T-cell (primary cell): Measurements from ENCODE around the gene NCKAP5L. TPM values are rescaled to one million over a fixed set of nuclear protein-coding genes. Genes with fewer than 3 reads are reported as not detected.

Experiments used
- ATAC-seq, 4 experiments: fragments of 200-7000 bp in 3 of 4; fragments of 150-1000 bp in 1 of 4; cut with Tn5 transposase; replicated peaks in 1 of 4; 1 replicate in 3 of 4; 2 replicates in 1 of 4; pipeline ENCODE4 v1.10.0; 2021; ENCODE audit warnings: moderate library complexity in 3 of 4, mild to moderate bottlenecking in 2 of 4, moderate number of reproducible peaks in 1 of 4
- CTCF ChIA-PET, 2 donors: fragments of 300-600 bp; sonication (Branson Sonifier 250); formaldehyde crosslinking; loops; one replicate each; lab custom pipeline; 2022; ENCODE audit warnings: antibody characterized with exemption in 2 of 2; lab: Charles Lee
- POLR2A ChIA-PET, 2 donors: fragments of 300-600 bp; sonication (Branson Sonifier 250); formaldehyde crosslinking; loops; one replicate each; lab custom pipeline; 2022; ENCODE audit warnings: antibody characterized with exemption in 2 of 2; lab: Charles Lee
- DNase-seq, 35 experiments: peaks; one replicate each; pipeline versions ENCODE4 v3.0.0 to v3.0.0-alpha.2; 2013 to 2023
- H3K27ac ChIP-seq: one replicate; pipeline ENCODE4 v1.5.1; 2013; ENCODE audit warnings: low read length
- H3K27me3 ChIP-seq, 2 experiments: replicated peaks in 1 of 2; 1 replicate in 1 of 2; 2 replicates in 1 of 2; pipeline versions ENCODE4 v1.6.1 to v1.7.0; 2013; ENCODE audit warnings: low read length in 1 of 2, mixed read lengths in 1 of 2; ENCODE audit not compliant: control insufficient read depth in 2 of 2, insufficient read depth in 2 of 2; ENCODE audit errors: extremely low read depth in 1 of 2
- H3K36me3 ChIP-seq, 2 donors: 1 replicate in 1 of 2; 2 replicates in 1 of 2; pipeline versions ENCODE4 v1.6.1 to v1.7.0; 2013; ENCODE audit warnings: low read length in 1 of 2; ENCODE audit not compliant: control insufficient read depth in 2 of 2, insufficient read depth in 1 of 2; ENCODE audit errors: extremely low read depth in 1 of 2
- H3K4me1 ChIP-seq, 2 experiments: 1 replicate in 1 of 2; 2 replicates in 1 of 2; pipeline versions ENCODE4 v1.6.1 to v1.7.0; 2013; ENCODE audit warnings: low read length in 2 of 2, mixed read lengths in 1 of 2; ENCODE audit not compliant: insufficient read depth in 2 of 2, control insufficient read depth in 1 of 2; ENCODE audit errors: extremely low read depth in 1 of 2
- H3K4me3 ChIP-seq, 2 donors: 1 replicate in 1 of 2; 2 replicates in 1 of 2; pipeline versions ENCODE4 v1.5.1 to v1.7.0; 2013; ENCODE audit warnings: mild to moderate bottlenecking in 2 of 2, low read length in 1 of 2, moderate library complexity in 1 of 2; ENCODE audit not compliant: control insufficient read depth in 1 of 2; ENCODE audit errors: extremely low read depth in 1 of 2
- H3K9me3 ChIP-seq: 2 replicates; pipeline ENCODE4 v1.7.0; 2013
- H3K27ac Mint-ChIP-seq, 2 donors: one replicate each; pipeline ENCODE4 v1.8.0; 2020 to 2021; ENCODE audit warnings: mild to moderate bottlenecking in 2 of 2, mixed read lengths in 2 of 2
- H3K27me3 Mint-ChIP-seq, 2 donors: one replicate each; pipeline ENCODE4 v1.8.0; 2021 to 2022; ENCODE audit warnings: mixed read lengths in 2 of 2
- H3K36me3 Mint-ChIP-seq: one replicate; pipeline ENCODE4 v1.8.0; 2021; ENCODE audit warnings: mixed read lengths
- H3K4me1 Mint-ChIP-seq, 3 donors: one replicate each; pipeline ENCODE4 v1.8.0; 2020 to 2022; ENCODE audit warnings: mixed read lengths in 3 of 3, mild to moderate bottlenecking in 1 of 3
- H3K4me3 Mint-ChIP-seq, 3 donors: one replicate each; pipeline ENCODE4 v1.8.0; 2020 to 2022; ENCODE audit warnings: mild to moderate bottlenecking in 3 of 3, mixed read lengths in 3 of 3, moderate library complexity in 3 of 3
- H3K9me3 Mint-ChIP-seq, 3 donors: one replicate each; pipeline ENCODE4 v1.8.0; 2020 to 2022; ENCODE audit warnings: mixed read lengths in 3 of 3
- WGBS: methylation state at CpG from one replicate; pipeline ENCODE4 v1.1.5; 2013; ENCODE audit warnings: missing lambda C conversion rate; ENCODE audit not compliant: insufficient coverage; 5-methylcytosine and 5-hydroxymethylcytosine counted together
- total RNA-seq, 35 experiments: library from RNA in 6 of 35; stranded (reverse) in 6 of 35; fragments of 120-200 nt in 1 of 35; gene quantifications; one replicate each; pipeline versions ENCODE4 v1.2.1 to v1.2.4 and lab custom pipeline; 2013 to 2026

The NCKAP5L gene
- total RNA-seq, 5 donors from 2014 or later (not counting 1 experiment from before 2014, with no cell fraction given) = 11.1 to 12.9 (median 12.6) TPM

- DNase-seq (no peak), ATAC-seq (no peak)
- H3K27ac Mint-ChIP-seq = peak overlapping the region in 1 of 2 donors; percentile 80
- whole genome bisulfite sequencing = no CpG with 5 or more reads among the region's 6 CpGs
- H3K36me3 Mint-ChIP-seq = peaks cover 8% of the 10 kb centered on the region
- ChIA-PET CTCF (interaction anchor here in 1 of 2 donors (1.1 to 1.4 kb wide), 2 partner anchors 12 to 86 kb away, joined by 3 to 4 read pairs; partner anchors contain the start of gene TMBIM6), POLR2A (no interaction called here)
- peaks cover 26 to 40% (median 40%) of the 10 kb centered on the region in 3 donors for H3K4me1 Mint-ChIP-seq
- peak overlapping the region; percentile 45 for H3K27ac ChIP-seq
- H3K4me3 Mint-ChIP-seq = peak overlapping the region; percentile 71 to 99 (median 88)
- H3K4me1 ChIP-seq = peaks cover 7 to 30% of the 10 kb centered on the region in 2 experiments
- H3K9me3 Mint-ChIP-seq = no peaks in the 10 kb centered on the region
- H3K9me3 ChIP-seq = no peaks in the 10 kb centered on the region
- no peaks in the 10 kb centered on the region for H3K36me3 ChIP-seq
- H3K4me3 ChIP-seq = peak overlapping the region in 1 of 2 donors; percentile 58
- no peaks in the 10 kb centered on the region for H3K27me3 ChIP-seq
- H3K27me3 Mint-ChIP-seq = no peaks in the 10 kb centered on the region
Observed at GRCh38 chr12:49827051-49827400, 1.2 kb downstream of the NCKAP5L start.

- H3K36me3 Mint-ChIP-seq = peaks cover 8% of the 10 kb centered on the region
- no CpG with 5 or more reads among the region's 4 CpGs for WGBS
- no peaks in the 10 kb centered on the region for H3K27me3 ChIP-seq
- CTCF ChIA-PET = interaction anchor here (0.6 to 1.4 kb wide), 4 partner anchors 13 to 1588 kb away, joined by 3 to 7 read pairs (median 4); partner anchors contain the start of gene TMBIM6 (in 1 of the 2)
- no peak overlapping the region for H3K27ac ChIP-seq
- no peaks in the 10 kb centered on the region for H3K9me3 Mint-ChIP-seq
- H3K36me3 ChIP-seq = no peaks in the 10 kb centered on the region
- H3K4me3 ChIP-seq = no peak overlapping the region
- H3K4me3 Mint-ChIP-seq = peak overlapping the region in 2 of 3 donors; percentile 88 to 99
- POLR2A ChIA-PET = no interaction called here
- no peak for DNase-seq
- ATAC-seq = no peak
- no peaks in the 10 kb centered on the region for H3K9me3 ChIP-seq
- H3K4me1 ChIP-seq = peaks cover 16 to 40% of the 10 kb centered on the region in 2 experiments
- no peaks in the 10 kb centered on the region for H3K27me3 Mint-ChIP-seq
- peaks cover 36 to 51% (median 50%) of the 10 kb centered on the region in 3 donors for H3K4me1 Mint-ChIP-seq
- H3K27ac Mint-ChIP-seq = peak overlapping the region in 1 of 2 donors; percentile 80
Observed at GRCh38 chr12:49825971-49826421, 2.2 kb downstream of the NCKAP5L start.

GRCh38 chr12:49825360-49825970 lies 2.7 kb downstream of the NCKAP5L start:
- Mint-ChIP-seq H3K36me3 (peaks cover 8% of the 10 kb centered on the region), H3K4me1 (peaks cover 41 to 54% (median 53%) of the 10 kb centered on the region in 3 donors), H3K9me3 (no peaks in the 10 kb centered on the region), H3K27me3 (no peaks in the 10 kb centered on the region), H3K4me3 (no peak overlapping the region), H3K27ac (peak overlapping the region; percentile 3 to 4)
- Histone ChIP-seq H3K9me3 (no peaks in the 10 kb centered on the region), H3K36me3 (no peaks in the 10 kb centered on the region), H3K27ac (no peak overlapping the region), H3K4me3 (no peak overlapping the region), H3K4me1 (peaks cover 16 to 46% of the 10 kb centered on the region in 2 experiments), H3K27me3 (no peaks in the 10 kb centered on the region)
- WGBS = 83% methylated on average over 2 of the region's 5 CpGs
- ChIA-PET POLR2A (interaction anchor here (0.5 to 0.6 kb wide), 2 partner anchors 16 to 290 kb away, joined by 3 read pairs; no protein-coding TSS in a partner anchor), CTCF (interaction anchor here in 1 of 2 donors (0.6 kb wide), 1 partner anchor 1000 kb away, joined by 7 read pairs; no protein-coding TSS in a partner anchor)
- ATAC-seq (no peak), DNase-seq (peak in 1 of 35 experiments; percentile 11)

GRCh38 chr12:49824895-49825294 lies 3.3 kb downstream of the NCKAP5L start:
- ChIA-PET CTCF (interaction anchor here in 1 of 2 donors (0.6 kb wide), 1 partner anchor 433 kb away, joined by 3 read pairs; no protein-coding TSS in a partner anchor), POLR2A (interaction anchor here (0.5 to 0.6 kb wide), 2 partner anchors 16 to 290 kb away, joined by 3 read pairs; no protein-coding TSS in a partner anchor)
- peaks cover 8% of the 10 kb centered on the region for H3K36me3 Mint-ChIP-seq
- 88% methylated on average over 2 of the region's 4 CpGs for WGBS
- Histone ChIP-seq H3K4me3 (no peak overlapping the region), H3K27ac (no peak overlapping the region), H3K4me1 (peaks cover 16 to 48% of the 10 kb centered on the region in 2 experiments), H3K36me3 (no peaks in the 10 kb centered on the region), H3K9me3 (no peaks in the 10 kb centered on the region), H3K27me3 (no peaks in the 10 kb centered on the region)
- H3K27me3 Mint-ChIP-seq = no peaks in the 10 kb centered on the region
- peak overlapping the region in 1 of 2 donors; percentile 4 for H3K27ac Mint-ChIP-seq
- no peaks in the 10 kb centered on the region for H3K9me3 Mint-ChIP-seq
- DNase-seq (peak in 1 of 35 experiments; percentile 14), ATAC-seq (no peak)
- no peak overlapping the region for H3K4me3 Mint-ChIP-seq
- peaks cover 43 to 54% (median 53%) of the 10 kb centered on the region in 3 donors for H3K4me1 Mint-ChIP-seq

- Histone ChIP-seq H3K4me1 (peaks cover 16 to 47% of the 10 kb centered on the region in 2 experiments), H3K27me3 (no peaks in the 10 kb centered on the region), H3K4me3 (no peak overlapping the region), H3K27ac (no peak overlapping the region), H3K36me3 (no peaks in the 10 kb centered on the region), H3K9me3 (no peaks in the 10 kb centered on the region)
- no peak overlapping the region for H3K4me3 Mint-ChIP-seq
- DNase-seq (no peak), ATAC-seq (no peak)
- 90% methylated on average over 7 of the region's 8 CpGs for WGBS
- H3K27me3 Mint-ChIP-seq = no peaks in the 10 kb centered on the region
- ChIA-PET POLR2A (no interaction called here), CTCF (interaction anchor here in 1 of 2 donors (0.6 kb wide), 1 partner anchor 432 kb away, joined by 3 read pairs; no protein-coding TSS in a partner anchor)
- H3K4me1 Mint-ChIP-seq = peaks cover 47 to 58% (median 57%) of the 10 kb centered on the region in 3 donors
- peaks cover 8% of the 10 kb centered on the region for H3K36me3 Mint-ChIP-seq
- no peaks in the 10 kb centered on the region for H3K9me3 Mint-ChIP-seq
- peak overlapping the region in 1 of 2 donors; percentile 6 for H3K27ac Mint-ChIP-seq
Observed at GRCh38 chr12:49824416-49824815, 3.8 kb downstream of the NCKAP5L start.

- no peaks in the 10 kb centered on the region for H3K9me3 Mint-ChIP-seq
- H3K4me1 Mint-ChIP-seq = peaks cover 44 to 55% (median 54%) of the 10 kb centered on the region in 3 donors
- no peaks in the 10 kb centered on the region for H3K27me3 Mint-ChIP-seq
Observed at GRCh38 chr12:49823951-49824350, 4.3 kb downstream of the NCKAP5L start.

More at GRCh38 chr12:49823951-49824350, 4.3 kb downstream of the NCKAP5L start:
- WGBS = 50% methylated on average over 2 of the region's 6 CpGs
- H3K4me1 ChIP-seq = peaks cover 12 to 43% of the 10 kb centered on the region in 2 experiments
- no peaks in the 10 kb centered on the region for H3K36me3 ChIP-seq
- peak overlapping the region in 1 of 2 donors; percentile 22 for H3K27ac Mint-ChIP-seq
- DNase-seq (no peak), ATAC-seq (no peak)
- H3K4me3 ChIP-seq = no peak overlapping the region
- H3K27me3 ChIP-seq = no peaks in the 10 kb centered on the region
- ChIA-PET POLR2A (no interaction called here), CTCF (interaction anchor here in 1 of 2 donors (0.5 kb wide), 1 partner anchor 943 kb away, joined by 3 read pairs; no protein-coding TSS in a partner anchor)
- no peak overlapping the region for H3K4me3 Mint-ChIP-seq
- H3K9me3 ChIP-seq = no peaks in the 10 kb centered on the region
- H3K27ac ChIP-seq = no peak overlapping the region
- H3K36me3 Mint-ChIP-seq = peaks cover 8% of the 10 kb centered on the region
